Measurements from ENCODE around the gene RRM1.
"Not testable (repeated sequence)": the region's sequence is repeated elsewhere in the genome, so short reads cannot be mapped to it uniquely, and the experiment has no call there.

RRM1 gene

DNA sequence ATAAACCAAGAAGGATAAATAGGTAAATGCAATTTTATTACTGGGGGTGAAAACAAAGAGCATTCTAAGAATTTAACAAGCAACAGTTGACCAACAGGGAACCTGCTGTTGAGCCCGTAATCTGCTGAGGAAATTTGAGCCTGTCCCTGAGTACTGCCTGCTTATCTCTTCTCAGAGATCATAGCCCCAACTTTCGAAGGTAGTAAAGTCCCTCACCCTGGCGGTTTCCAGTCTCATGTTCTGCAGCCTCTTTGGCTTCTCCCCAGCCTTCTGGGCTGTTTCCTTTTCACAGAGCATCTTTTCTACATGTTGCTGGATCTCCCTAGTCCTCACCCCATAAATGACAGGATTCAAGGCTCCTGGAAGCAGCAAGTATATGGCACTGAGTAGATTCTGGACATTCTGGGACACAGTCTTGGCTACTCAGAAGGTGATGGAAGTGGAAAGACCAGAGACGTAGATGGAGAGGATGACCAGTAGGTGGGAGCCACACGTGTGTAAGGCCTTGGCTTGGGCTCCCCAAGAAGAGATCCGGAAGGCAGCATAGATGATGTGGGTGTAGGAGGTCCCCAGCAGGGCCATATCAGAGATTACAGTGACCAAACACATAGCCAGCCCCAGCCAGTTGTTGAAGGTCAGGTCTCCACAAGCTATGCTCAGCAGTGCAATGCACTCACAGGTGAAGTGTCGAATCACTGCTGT, 51.6 kb downstream of the RRM1 start:
- DNase-seq = no peak

DNA sequence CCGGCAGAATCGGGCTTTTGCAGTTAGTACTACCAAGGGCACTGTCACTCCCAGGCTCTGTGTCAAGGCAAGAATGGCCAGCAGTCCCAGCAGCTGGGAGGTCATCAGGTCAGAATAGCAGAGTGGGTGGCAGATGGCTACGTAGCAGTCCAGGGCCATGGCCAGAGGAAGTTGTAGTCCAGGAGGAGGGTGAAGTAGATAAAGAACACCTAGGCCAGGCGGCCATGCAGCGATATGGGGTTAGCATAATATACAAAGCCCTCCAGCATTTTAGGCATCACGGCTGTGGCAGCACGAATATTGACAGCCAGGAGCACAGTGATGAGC, 52.1 kb downstream of the RRM1 start:
- no peak for DNase-seq

DNA sequence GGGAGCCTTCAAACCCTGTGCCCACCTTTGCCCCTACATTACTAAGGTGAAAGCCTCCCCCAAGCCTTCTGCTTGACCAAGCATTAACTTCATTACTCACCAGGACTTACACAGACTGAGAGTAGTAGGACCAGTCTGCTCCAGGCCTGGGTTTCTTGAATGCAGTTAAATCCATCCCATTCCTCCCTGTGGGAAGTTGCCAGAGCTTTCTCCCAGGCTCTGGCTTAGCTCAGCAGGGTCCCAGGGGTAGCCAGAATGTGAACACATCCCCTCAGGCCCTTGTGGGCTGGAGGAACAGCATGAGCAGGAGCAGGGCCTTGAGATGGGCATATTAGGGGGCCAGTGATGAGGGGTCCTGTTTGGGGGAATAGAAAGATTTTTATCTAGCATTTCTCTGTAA, 59.9 kb downstream of the RRM1 start:
- no peak for DNase-seq

DNA sequence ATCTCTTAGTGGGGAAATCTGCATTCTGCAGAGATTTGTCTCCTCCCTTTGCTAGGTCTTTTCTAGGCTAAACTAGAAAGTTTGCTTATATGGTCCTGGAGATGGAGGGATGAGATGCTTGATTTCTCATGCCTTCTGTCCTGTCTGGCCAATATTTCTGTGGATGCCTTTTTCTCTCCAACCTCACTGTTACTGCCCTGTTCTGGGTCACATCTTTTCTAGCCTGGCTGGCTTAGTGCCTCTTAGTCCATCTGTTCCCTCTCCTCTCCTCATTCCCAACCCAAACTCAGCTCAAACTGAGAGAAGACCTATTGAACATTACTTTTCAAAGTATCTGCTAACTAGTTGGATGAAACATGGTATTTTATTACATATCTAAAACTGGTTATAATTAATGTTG, 62.0 kb downstream of the RRM1 start:
- DNase-seq = no peak

DNA sequence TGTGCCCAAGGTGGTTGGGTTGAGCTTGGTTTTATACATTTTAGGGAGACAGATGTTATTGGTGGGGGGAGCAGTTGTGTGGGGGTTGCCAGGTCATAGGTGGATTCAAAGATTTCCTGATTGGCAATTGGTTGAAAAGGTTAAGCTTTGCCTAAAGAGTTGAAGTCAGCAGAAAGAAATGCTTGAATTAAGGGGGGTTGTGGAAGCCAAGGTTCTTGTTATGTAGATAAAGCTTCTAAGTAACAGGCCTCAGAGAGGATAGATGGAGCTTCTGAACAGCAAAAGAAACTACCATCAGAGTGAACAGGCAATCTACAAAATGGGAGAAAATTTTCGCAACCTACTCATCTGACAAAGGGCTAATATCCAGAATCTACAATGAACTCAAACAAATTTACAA, 64.2 kb downstream of the RRM1 start:
- not testable (repeated sequence) for DNase-seq

DNA sequence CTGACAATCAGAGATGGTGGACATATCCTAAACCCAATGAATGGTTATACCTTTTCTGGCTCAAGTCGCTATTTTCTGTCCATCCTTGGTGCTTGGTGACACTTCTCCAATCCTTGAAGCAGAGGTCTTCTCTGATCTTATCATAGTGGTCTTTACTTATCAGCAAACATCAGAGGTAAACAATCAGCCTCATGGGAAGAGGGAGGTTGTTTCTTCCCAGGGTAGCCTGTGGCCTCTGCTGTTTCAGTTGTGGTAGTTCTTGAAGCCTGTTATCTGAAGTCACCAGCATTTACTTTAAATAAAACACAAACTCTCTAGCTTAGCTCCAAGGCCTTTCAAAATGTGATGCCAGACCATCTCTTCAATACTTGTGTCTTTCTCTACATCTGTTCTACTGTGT, 66.7 kb downstream of the RRM1 start:
- no peak for DNase-seq

DNA sequence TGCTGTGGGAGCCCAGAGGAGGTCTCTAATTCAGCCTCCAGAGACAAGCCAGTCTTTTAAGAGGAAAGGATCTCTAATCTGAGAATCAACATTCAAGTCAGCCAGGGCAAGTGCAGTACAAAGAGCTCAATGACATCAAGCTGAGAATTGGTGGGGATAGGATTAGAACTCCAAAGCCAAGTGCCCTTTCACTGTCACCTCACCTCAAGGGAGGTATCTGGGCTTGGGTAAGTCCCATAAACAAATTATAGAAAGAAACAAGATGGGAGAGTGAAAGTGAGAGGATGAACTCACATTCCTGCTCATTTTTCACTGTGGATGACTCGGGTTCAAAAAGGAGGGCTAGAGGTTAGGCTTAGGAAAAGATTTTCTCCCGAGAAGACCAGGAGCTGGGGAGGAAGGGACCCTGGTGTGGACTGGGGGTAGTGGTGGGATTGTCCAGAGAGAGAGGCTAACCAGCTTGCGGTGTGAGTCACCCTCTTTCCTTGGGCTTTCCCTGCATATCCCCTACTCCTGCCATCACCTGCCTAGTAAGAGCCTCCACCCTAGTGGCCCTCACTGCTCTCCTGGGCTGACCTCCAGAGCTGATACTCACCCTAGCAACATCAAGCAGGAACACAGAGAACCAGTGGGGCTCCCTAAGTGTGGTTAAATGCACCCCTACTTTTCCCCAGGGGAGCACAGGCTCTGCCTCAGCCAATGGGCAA, 70.4 kb downstream of the RRM1 start:
- no peak for DNase-seq

DNA sequence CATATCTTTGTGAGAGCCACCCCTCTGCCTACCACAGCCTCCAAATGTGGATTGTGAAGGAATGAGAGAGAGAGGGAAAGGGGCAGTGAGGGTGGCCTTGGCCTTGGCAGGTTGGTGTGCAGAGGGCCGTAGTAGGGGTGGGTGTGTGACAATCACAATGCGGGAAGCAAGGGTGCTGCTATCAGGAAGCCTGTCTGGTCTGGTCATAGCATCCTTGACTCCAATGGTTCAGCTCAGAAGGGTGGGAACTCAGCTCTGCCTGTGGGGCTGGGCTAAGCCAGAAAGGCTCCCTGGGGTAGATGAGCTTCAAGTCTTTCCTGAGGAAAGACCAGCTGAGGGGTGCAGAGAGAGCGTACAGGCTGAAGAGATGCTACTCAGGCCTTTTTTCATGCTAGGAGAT, 72.7 kb downstream of the RRM1 start:
- no peak for DNase-seq

DNA sequence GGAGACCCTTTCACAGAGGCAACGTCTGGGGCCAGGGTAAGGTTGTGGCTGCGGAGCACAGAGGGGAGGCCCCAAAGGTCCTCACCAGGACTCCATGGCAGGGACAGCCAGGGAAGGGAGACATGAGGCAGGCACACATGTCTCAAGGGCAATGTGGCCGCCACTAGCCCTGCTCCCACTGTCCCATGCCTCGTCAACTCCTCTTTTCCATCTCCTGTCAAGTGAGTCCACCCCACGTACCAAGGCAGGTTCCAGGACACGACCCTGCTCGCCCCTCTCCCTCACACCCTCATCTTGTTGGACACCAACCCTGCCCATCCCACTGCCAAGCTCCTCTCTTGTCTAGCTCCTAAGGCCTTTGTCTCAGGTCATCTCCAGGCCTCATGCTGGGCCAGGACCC, 73.2 kb downstream of the RRM1 start:
- DNase-seq = no peak

DNA sequence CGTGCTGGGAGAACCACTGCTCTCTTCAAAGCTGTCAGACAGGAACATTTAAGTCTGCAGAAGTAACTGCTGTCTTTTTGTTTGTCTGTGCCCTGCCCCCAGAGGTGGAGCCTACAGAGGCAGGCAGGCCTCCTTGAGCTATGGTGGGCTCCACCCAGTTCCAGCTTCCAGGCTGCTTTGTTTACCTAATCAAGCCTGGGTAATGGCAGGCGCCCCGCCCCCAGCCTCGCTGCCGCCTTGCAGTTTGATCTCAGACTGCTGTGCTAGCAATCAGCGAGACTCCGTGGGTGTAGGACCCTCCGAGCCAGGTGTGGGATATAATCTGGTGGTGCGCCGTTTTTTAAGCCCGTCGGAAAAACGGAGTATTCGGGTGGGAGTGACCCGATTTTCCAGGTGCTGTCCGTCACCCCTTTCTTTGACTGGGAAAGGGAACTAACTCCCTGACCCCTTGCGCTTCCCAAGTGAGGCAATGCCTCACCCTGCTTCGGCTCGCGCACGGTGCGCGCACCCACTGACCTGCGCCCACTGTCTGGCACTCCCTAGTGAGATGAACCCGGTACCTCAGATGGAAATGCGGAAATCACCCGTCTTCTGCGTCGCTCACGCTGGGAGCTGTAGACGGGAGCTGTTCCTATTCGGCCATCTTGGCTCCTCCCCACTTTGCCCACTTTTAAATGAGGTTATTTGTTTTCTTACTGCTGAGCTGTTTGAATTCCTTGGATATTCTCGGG, 81.2 kb downstream of the RRM1 start:
- DNase-seq = peak; percentile 58

DNA sequence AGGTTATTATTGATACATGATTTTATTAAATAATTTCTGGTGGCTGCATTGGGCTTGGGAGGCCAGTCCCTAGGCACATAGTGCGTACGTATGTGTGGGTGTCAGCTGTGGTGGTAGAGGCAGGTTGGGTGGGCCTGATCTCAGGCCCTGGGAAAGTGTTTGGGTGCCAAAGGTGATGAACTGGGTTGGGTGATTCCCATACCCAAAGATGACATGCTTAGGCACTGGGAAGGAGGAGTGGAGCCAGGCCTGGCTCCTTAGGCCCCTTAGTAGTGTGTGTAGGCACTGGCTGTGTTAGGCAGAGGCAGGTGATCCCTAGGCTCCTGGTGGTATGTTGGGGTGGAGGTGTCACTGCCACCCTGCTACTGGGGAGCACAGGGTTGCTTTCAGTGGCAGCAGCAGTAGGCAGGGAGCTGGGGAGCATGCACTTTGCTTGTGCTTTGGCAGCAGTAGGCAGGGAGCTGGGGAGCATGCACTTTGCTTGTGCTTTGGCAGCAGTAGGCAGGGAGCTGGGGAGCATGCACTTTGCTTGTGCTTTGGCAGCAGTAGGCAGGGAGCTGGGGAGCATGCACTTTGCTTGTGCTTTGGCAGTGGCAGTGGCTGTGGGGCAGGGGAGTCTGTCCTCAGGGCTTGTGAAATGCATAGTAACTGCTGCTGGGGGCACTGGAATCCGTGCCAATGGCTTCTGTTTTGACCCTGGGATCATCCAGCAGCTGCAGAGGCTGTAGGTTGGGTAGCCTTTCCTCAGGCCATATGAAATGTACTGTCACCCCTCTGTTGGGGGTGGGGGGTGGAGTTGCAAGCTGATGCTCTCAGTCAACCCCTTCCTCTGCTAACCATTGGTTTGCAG, 84.4 kb downstream of the RRM1 start:
- no peak for DNase-seq

DNA sequence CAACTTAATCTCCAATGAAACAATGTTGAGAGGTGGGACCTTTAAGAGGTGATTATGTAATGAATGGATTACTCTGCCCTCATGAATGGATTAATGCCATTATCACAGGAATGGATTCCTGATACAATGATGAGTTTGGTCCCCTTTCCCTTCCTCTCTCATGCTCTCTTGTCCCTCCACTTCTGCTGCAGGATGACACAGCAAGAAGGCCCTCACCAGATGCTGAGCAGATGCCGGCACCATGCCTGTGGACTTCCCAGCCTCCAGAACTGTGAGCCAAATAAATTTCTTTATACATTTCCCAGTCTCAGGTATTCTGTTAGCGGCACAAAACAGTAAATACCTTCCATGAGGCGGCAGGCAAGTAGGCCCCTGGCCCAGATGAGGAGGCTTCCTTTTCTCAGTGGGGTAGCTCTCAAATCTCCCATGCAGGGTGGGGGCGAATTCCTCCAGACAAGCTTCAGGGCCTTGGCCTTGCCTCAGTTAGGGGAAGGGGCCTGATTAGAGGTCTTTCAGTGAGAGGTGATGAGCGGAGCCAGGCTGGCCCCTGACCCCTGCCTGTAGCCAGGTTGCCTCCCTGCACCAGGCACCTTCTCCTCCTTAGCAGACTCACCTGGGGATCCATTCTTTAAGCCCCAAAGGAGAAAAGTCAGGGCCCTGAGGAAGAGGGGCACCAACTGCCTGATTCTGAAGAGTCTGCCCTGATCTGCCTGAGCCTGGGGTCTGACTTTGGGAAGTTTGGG, 86.0 kb downstream of the RRM1 start:
- DNase-seq = no peak

DNA sequence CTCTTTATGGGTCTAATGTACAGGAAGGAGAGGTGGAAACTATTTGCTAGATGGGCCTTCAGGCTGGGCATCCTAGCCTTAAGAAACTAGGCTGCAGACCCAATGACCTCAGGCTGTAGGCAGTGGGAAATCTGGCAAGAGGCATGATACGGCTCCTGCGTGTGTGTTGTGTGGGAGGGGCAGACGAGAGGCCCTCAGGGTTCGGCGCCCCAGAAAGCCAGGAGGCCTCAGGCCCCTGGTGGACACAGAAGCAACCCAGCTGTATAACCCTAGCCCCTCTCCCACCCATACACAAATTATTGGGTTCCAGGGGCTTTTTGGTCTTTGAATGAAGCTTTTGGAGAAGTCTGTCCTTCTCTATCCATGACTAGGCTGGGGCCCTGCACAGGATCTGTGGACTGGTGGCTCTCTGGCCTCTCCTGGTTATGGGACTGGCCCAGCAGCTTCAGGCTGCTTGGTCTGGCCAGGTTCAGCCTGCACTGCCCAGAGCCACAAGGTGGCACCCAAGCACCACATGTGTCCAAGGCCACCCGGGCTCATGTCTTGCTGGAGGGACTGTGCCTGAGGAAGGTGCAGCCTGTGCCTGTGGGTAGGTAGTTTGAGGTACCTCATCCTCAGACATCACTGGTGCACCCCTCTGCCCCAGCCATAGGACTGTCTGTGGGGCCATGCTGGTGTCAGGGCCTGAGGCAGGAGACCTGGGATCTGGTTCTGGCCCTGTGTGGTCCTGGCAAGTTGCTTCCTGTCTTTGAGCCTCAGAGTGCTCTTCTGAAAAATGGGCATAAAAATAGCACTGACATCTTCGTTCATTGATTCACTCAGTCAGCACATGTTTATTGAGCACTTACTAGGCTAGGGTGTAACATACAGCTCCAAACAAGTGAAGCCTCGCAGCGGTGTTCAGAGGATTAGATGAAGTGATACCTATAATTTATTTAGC, 87.5 kb downstream of the RRM1 start:
- peak; percentile 74 for DNase-seq

DNA sequence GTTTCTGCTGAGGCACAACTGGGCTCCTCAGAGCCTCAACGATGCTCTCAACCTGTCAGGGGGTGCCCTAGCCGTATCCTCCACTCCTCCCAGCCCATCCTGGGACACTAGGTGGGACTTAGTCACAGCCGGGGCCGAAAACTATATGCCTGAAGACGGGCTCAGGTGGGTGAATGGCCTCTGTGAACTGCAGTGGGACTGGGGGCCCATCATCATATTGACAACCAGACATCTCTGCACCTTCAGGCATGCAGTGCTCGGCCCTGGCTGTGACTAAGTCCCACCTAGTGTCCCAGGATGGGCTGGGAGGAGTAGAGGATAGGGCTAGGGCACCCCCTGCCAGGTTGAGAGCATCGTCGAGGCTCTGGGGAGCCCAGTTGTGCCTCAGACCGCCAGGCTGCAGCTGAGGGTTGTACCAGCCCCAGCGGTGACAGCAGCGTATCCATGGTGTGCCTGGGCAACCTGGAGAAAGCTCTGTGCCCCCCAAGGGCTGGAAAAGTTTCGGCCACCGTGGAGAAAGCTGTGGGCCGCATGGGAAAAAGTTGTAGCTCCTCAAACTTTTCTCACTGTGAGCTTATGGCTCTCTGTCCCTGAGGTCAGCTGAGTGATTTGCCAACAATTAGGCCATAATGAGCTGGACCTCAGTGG, 88.9 kb downstream of the RRM1 start:
- DNase-seq = no peak

DNA sequence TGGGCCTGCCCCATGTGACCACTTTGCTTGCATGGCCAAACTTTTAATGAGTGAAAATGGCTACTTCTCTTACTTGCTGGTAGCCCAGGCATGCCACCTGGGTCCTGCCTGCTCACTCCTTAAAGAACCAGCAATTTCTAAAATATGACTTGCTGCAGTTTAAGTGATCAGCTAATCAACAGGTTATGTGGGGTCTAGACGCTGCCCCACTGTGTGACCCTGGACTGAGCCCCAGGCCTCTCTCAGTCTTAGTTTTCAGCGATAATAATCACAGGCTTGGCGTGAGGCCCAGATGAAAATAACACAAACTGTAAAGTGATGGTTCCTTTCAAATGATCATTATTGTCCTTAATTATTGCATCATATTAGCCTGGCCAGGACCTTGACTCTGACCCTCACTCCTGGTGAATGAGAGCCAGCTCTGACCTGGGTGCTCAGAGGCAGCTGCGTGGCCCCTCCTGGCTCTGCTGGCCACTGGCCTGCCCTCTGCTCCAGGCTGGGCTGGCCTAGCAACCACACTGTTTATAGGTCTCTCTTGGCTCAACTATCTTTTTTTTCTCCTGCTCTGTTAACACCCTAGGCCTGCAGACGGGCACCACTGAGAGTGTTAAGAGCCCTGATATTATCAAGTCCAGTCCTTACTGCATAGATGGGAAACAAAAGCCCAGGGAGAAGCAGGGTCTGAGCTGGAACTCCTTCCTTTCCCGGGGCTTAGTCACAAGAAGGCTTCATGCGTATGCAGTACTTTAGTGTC, 89.7 kb downstream of the RRM1 start:
- DNase-seq = no peak

DNA sequence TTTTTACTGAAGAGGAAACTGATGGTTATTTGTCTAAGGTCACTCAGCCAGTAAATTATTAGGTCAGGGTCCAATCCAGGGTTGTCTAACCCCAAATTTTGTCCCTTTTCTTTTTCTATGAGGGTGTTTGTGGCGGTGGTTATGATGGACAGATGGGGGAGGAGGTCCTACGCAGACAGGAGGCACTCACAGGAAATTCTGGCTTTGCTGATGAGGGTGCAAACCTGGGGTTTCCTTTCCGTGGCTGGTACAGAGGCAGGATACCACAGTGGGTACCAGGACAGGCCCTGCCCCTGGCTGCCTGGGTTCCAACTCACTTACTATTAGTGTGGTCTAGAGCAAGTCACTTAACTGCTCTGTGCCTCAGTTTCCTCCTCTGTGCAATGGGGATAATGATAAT, 91.0 kb downstream of the RRM1 start:
- DNase-seq = no peak

DNA sequence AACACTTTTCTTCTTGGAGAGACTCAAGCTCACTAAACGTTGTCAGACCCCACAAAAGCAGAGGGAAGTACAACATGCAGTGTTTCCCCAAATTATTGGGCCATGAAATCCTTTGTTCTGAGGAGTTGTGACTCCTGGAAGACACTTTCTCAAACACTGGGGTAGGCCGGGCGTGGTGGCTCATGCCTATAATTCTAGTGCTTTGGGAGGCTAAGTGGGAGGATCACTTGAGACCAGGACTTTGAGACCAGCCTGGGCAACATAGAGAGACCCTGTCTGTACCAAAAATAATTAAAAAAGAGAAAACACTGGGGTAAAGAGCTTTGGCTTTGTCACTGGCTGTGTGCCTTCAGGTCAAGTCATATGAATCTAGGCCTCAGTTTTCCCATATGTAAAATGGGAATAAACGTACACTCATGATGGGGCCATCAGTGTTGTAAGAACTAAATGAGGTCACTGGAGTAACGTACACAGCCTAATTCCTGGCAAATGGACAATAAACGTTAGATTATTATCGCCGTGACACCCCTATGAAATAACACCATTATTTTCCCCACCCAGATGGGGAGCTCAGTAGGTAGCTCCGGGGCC, 92.0 kb downstream of the RRM1 start:
- DNase-seq = no peak

DNA sequence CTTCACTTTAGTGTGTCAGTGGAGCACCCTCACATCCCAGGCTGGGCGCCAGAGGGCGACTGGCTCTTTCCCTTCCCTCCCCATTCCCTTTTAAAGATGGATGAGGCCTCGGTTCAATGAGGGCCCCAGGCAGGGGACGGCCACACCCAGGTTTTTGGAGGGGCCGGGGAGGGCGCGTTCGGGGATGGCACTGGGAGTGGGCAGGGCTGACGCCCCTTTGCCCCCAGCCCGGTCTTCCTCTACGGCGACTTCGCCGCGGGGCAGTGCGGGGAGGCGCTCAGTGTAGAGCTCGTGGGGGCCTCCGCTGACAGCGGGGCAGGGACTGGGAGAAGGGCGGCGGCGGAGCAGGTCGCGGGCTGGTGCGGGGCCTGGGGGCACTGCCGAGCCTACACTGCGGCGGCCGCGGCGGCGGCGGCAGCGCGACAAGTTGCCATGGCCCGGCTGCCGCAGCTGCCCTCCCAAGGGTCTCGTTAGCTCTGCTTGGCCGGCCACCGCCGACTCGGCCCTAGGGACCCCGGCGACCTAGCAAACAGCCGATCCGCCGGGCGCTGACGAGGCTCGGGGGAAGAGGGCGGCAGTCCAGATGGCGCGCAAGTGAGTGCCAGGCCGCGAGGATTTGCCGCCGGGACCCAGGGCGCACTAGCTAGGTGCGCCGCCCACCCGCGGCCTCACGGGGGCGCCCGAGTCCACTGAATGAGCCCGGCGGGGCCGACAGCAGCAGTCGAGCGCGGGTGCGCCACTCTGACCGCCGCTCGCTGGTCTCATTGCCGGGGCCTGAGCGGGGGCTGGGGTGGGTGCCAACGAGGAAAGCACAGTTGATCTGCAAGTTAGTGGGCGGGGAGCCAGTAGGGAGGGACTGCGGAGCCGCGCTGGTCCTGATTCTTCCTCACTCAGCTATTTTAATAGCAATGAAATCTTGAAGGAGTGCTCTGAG, 92.7 kb downstream of the RRM1 start:
- DNase-seq = peak; percentile 84

Data from NCI-H82 (cell line).